ENCODE data around the gene PSPN.
A peak's percentile ranks its signal among the peaks of the same experiment; 100 is the strongest.
"Not testable (repeated sequence)": the region's sequence is repeated elsewhere in the genome, so short reads cannot be mapped to it uniquely, and the experiment has no call there.

The PSPN gene

GRCh38 chr19:6402837-6403608 is 27.3 kb upstream of the PSPN start:
- no peak for DNase-seq

DNA sequence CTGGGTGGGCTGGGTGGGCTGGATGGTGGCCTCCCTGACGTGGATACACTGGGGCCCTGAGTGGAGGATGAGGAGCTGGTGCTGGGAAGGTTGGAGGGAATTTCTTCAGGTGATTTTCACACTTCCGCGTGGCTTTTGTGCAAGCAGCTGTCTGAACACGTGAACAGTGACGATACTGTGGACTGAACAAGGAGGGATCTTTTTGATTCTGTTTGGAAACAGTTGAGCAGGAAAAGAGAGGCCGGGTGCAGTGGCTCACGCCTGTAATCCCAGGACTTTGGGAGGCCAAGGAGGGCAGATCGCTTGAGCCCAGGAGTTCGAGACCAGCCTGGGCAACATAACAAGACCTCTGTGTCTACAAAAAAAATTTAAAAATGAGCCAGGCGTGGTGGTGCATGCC is 26.3 kb upstream of the PSPN start:
- DNase-seq, result no peak

- not testable (repeated sequence) for DNase-seq
Observed at GRCh38 chr19:6400062-6400944, 24.6 kb upstream of the PSPN start.

GRCh38 chr19:6396305-6396704 is 20.6 kb upstream of the PSPN start:
- DNase-seq, result no peak

DNA sequence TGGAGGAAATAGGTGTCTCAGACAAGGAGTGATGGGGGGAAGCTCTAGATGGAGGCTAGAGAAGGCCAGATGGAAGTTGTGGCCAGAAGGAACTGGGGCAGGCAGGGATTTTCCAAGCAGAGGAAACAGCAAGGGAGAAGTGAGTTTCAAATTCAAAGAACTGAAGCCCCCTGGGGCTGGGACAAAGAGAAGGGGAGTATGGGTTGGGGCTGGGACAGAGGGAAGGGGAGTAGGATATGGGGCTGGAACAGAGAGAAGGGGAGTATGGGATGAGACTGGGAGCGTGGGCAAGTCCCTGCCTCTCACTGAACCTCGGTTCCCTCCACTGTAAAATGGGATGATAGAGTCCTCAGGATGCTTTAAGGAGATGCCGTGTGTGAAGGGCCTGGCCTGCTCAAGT is 19.1 kb upstream of the PSPN start:
- no peak for DNase-seq

- DNase-seq, result peak in 1 of 2 experiments; percentile 90
Observed at GRCh38 chr19:6393983-6394412, 18.3 kb upstream of the PSPN start.

DNA sequence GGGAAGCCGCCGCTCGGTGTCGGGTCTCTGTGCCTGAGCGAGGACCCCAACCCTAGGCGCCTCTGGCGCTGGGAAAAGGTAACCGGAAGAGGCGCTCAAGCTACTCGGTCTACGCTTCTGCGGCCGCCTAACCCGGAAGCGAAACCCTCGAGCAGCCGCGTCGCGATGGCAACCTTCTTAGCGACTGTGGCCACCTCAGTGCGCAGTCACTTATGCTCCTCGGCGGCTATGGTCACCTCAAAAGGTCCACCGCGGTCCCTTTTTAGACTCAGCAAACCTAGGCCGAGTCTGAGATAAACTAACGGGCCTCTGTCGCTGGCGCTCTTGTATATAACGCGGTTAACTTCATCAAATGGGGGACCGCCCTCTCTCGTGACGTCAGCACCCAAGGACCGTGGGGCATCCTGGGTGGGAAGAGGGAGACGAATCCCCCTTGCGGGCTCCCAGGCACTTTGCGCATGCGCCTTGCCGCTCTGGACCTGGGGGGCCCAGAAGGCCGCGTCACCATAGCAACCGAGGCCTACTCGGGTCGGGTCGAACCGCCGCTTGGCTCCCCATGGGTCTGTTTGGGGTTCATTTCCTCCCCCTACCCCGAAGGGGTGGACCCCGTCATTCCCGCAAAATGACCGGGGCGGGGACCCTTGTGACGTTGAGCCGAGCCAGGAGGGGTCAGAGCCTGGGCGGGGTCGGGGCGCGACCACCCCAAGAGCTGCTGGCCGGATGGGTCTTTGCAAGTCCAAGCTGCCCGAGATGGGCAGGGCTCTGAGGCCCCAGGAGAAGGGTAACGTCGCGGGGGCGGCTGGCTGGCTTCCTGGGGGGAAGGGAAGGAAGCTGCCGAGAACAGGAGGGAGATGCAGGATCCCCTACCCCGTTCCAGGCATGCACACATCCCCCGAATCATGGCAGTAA is 17.6 kb upstream of the PSPN start, which contains the start of gene GTF2F1:
GTF2F1 (minus strand) TSS at position 91 of the 909 bp plus-strand sequence. CDS start 169 bp downstream, outside the sequence.
- DNase-seq, result peak; percentile 89 to 91

DNA sequence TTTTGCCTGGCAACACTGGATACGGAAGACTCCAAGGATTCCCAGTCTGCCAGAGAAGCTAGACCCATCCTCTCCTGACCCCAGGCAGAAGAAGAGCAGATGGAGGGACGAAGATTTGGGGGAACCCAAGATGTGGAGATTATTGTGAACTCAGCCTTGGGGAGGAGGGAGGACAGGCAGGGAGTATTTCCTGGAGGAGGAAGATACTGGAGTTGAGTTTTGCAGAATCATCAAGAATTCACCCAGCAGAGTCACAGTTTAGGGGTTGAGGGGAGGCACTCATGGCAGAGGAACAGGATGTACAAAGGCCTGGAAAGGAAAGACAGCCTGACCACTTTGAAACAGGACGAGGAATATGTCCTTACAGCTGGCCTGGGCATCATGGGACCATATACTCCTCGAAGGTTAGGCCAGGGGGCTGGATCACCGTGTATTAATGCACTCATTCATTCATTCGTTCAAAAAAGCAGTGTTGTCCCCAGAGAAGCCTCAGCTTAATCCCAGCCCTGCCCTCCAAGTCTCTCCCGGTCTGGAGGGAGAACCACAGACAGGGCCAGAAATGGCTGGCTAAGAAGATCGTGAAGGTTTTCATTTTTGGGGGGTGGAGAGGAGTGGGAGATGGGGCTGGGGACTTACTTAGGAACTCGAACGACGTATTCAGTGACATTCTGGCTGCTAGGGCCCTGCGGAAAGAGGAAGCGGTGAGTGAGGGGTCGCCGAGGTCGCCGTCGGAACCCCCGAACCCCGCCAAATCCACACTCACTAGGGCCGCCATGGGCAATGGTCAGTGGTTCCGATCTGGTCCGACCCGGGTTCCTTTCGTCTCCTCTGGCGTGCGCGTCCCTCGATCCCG is 16.7 kb upstream of the PSPN start:
- no peak for DNase-seq

DNA sequence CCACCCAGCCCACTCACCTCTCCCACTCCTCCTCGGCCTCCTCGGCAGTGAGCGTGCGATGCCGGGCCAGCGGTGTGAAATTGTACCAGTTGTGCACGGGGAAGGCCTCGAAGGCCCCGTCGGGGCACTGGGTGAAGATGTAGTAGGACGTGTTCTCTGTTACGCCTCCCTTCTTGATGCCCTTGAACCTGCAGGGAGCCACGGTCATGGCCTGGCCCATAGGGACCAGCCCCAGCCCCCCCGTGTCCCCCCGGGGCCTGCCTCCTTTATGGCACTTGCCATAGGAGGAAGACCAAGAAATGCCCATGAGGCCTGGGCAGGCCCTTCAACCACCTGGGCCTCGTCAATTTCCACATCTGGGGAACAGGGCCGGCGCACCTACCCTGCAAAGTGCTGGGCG is 11.6 kb upstream of the PSPN start:
- DNase-seq, result no peak

DNA sequence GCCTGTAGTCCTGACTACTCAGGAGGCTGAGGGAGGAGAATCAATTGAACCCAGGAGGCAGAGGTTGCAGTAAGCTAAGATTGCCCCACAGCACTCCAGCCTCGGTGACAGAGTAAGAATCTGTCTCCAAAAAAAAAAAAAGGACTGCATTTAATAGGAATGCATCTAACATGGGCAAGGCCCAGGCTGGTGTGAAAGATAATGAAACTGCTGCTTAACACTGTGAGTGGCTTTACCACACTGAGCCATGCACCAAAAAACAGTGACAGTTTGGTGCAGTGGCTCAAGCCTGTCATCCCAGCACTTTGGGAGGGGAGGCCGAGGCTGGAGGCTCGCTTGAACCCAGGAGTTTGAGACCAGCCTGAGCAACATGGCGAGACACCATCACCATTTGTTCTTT is 8.6 kb upstream of the PSPN start:
- DNase-seq, result no peak

DNA sequence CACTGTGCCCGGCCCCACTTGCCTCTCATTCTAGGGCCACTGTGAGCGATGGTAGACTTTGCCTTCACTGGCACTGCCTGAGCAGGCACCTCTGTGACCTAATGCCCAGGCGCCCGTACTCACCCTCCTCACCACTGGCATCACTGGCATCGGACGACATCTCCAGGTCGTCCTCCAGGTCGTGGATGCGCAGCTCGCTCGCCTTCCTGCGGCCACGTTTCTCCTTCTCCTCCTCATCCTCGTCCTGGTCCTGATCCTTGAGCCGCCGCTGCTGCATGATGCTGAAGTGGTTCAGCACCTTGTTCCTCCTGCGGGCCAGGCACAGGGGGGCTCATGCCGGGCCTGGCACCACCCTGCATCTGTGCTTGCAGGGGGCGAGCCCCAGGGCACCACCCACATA is 7.5 kb upstream of the PSPN start:
- no peak for DNase-seq

- no peak for DNase-seq
Observed at GRCh38 chr19:6381030-6381750, 5.5 kb upstream of the PSPN start.

- no peak for DNase-seq
Observed at GRCh38 chr19:6379744-6380143, 4.0 kb upstream of the PSPN start.

- no peak for DNase-seq
Observed at GRCh38 chr19:6378486-6378885, 2.8 kb upstream of the PSPN start.

DNA sequence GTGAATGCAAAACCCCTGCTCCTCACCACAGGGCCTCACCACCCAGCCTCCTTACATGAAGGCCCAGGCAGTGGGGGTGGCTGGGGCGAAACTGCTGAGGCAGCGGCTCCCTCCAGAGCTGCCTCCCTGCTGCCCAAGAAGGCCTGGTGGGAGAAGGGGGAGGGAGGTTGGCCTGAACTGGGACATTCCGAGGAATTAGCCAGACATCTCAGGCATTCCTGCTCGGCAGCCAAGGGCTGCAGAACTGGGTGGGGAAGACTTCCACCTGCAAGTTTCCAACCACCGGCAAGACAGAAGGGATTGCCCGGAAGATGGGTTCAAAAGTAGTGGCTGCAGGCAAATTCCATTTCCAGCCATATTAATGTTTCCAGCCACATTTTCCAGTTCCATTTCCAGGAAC is 2.3 kb upstream of the PSPN start:
- DNase-seq, result no peak

DNA sequence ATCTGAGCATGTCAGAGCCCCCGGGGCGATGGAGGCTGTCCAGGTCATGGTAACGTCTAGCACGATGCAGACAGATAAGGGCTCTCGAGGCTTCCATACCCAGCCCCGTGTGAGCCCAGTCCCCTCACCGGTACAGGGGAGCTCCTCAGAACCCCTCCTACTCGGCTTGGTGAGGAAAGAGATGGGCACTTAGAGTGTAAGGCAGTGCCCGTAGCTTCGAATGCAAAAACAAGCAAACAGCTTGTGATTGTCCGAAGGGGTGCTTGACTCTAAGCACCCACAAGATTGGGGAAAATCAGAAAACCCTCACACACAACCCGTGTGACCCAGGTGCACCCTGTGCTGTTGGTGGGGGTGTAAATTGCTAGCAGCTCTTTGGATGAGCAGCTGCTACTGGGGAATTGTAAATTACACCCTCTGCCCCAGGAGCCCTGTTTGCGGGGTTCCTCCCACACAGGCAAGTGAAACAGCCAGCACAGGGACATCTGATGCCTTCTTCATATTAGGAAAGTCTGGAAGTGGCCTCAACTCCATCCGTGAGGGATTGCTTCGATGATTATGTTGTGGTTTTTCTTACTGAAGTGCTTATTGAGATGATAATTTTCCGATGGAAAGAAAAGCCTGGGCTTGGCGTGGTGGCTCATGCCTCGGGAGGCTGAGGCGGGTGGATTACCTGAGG is 918 bp upstream of the PSPN start:
- DNase-seq, result no peak

GRCh38 chr19:6374711-6375410 is 872 bp downstream of the PSPN start:
- no peak for DNase-seq

GRCh38 chr19:6374161-6374709 is 1.5 kb downstream of the PSPN start:
- DNase-seq, result no peak

DNA sequence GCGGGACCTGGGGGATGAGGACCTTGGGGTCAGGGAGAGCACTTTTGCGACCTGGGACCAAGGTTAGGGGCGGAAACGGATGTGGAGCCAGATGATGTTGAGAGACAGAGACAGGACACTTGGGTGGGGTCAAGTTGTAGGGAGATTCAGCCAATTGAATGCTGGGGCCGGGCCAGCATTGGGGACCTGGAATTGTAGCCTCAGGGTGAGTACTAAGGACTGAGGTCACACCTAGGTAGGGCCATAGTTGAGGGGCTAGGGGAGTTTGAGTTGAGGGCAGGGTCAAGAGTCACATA is 2.0 kb downstream of the PSPN start:
- DNase-seq, result peak in 1 of 2 experiments; percentile 35

Measured in Kasumi-1 (cell line).